ENCODE results near the gene SLIT2.

DNA sequence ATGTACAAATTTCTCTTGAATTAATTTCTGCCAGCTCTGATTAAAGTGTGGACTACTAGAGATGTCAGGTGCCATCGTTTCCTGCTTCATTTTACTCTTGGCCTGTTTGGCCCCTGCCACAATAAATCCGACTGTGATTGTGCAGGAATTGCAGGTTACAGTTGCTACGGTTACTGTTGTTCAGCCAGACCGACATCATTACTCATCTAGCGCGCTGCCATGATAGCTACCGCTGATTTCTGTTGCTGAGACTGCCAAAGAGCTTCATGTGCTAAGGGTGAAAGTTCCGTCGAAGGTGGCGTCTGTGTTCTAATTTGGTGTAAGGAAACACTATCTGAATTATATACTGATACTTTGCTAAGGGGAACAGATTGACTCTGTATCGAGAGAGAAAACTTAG lies 22.1 kb downstream of the SLIT2 start:
- TF ChIP-seq POLR2A (IDR thresholded peaks at IDR 0.05) = no peak
- TF ChIP-seq, protein P1, sequence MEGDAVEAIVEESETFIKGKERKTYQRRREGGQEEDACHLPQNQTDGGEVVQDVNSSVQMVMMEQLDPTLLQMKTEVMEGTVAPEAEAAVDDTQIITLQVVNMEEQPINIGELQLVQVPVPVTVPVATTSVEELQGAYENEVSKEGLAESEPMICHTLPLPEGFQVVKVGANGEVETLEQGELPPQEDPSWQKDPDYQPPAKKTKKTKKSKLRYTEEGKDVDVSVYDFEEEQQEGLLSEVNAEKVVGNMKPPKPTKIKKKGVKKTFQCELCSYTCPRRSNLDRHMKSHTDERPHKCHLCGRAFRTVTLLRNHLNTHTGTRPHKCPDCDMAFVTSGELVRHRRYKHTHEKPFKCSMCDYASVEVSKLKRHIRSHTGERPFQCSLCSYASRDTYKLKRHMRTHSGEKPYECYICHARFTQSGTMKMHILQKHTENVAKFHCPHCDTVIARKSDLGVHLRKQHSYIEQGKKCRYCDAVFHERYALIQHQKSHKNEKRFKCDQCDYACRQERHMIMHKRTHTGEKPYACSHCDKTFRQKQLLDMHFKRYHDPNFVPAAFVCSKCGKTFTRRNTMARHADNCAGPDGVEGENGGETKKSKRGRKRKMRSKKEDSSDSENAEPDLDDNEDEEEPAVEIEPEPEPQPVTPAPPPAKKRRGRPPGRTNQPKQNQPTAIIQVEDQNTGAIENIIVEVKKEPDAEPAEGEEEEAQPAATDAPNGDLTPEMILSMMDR (IDR thresholded peaks at IDR 0.05) = no peak
